GM21423 (cell line): ENCODE results near the gene CYP26B1.
"Not testable (repeated sequence)": the region's sequence is repeated elsewhere in the genome, so short reads cannot be mapped to it uniquely, and the experiment has no call there.

ENCODE experiments used
- ATAC-seq: cut with Tn5 transposase; IDR thresholded peaks from one replicate; pipeline ENCODE4 v1.9.1; 2021; ENCODE audit warnings: mild to moderate bottlenecking, moderate library complexity; ENCODE audit not compliant: unreplicated experiment

The CYP26B1 gene

DNA sequence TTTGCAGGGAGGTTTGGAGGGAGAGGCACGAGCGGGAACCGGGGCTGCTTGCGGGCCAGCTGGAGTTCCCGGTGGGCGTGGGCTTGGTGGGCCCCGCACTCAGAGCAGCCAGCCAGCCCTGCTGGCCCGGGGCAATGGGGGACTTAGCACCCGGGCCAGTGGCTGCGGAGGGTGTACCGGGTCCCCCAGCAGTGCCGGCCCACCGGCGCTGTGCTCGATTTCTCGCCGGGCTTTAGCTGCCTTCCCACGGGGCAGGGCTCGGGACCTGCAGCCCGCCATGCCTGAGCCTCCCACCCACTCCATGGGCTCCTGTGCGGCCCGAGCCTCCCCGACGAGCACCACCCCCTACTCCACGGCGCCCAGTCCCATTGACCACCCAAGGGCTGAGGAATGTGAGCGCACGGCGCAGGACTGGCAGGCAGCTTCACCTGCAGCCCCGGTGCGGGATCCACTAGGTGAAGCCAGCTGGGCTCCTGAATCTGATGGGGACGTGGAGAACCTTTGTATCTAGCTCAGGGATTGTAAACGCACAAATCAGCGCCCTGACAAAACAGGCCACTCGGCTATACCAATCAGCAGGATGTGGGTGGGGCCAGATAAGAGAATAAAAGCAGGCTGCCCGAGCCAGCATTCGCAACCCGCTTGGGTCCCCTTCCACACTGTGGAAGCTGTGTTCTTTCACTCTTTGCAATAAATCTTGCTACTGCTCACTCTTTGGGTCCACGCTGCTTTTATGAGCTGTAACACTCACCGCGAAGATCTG is 60.6 kb downstream of the CYP26B1 start:
- not testable (repeated sequence) for ATAC-seq

DNA sequence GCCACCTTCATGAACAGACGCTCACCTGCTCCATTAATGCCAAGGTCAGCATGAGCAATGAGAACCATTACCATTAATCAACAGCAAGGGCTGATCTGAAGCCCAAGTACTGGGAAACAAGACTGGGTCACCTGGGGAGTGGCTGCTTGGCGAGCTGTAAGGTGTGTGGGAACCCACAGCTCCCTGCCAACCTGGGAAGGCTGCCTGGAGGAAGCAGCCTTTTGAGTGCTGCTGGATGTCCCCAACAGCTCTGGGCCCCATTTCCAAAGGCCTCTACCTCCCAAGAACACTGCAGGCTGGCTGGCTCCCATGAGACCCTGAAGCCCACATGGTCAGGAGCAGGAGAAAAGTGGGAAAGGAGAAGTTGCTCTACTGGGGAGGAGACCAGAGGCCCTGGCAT is 62.1 kb downstream of the CYP26B1 start:
- no peak for ATAC-seq

DNA sequence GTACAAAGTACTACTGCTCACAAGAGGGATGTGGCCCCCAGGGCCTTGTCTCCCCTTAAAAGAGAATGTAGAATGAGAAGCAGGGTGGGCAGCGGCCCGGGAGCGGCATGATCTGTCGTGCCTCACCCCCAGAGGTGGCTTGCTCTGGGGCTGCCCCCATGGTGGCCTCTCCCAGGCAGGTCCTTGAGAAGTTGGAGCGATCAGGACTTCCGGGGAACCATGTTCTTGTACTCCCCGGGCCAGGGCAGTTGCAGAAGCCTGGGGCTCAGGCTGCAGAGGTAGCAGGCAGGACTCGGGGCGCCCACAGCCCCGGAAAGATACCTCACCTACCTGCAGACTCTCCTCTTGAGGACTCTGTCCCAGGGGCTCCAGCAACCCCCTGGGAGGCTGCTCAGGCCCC is 62.6 kb downstream of the CYP26B1 start:
- ATAC-seq, result no peak

DNA sequence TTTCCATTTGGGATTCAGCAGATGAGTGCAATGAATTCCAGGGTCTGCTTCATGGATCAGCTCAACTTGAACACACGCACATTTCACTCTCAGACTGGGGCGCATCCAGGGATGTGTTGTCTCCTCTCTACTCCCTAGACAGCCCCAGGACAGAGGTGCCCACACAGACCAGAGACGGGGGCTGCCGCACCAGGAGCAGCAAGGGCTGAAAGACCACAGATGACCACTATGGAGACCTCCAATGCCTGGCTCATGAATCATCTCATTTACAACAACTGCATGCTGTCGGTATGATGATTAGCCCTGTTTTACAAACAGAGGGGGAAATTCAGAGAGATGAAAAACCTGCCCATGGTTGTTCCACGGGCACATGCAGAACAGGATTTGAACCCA is 63.1 kb downstream of the CYP26B1 start:
- no peak for ATAC-seq

DNA sequence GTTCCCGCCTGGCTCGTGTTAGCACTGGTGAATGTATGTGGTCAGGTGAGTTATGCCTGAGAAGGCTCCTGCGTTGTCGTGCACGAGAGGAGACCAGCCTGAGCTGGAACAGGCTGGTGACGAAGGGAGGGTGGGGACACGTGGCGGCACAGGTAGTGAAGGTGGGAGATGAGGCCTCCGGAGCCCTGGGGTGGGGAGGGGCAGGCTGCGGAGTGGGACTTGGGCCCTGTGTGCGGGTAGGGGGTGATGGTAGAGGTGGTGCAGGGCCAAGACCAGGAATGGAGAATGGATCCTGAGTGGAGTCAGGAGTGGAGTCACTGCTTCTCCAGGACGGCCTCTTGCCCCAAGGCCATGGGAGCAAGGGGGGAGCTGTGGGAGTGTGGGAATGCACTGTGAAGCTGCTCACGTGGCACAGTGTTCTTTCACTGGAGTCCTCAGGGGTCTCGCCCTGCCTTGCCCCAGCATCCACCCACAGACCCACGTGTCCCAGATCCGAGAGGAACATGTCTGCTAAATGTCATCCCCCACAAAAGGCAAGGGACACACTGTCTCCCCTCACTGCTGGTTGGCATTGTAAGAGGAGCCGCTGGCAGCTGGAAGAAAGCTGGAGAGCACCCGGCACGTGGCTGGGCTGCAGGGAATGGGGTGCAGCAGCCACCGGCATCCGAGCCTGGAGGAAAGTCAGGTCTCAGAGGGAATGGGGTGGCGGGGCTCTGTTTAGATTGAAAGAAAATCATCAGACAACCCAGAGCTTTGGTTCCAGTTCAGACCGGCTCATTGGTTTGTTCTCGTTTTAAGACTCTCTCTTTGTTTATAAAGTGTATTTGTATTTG is 63.7 kb downstream of the CYP26B1 start:
- no peak for ATAC-seq

DNA sequence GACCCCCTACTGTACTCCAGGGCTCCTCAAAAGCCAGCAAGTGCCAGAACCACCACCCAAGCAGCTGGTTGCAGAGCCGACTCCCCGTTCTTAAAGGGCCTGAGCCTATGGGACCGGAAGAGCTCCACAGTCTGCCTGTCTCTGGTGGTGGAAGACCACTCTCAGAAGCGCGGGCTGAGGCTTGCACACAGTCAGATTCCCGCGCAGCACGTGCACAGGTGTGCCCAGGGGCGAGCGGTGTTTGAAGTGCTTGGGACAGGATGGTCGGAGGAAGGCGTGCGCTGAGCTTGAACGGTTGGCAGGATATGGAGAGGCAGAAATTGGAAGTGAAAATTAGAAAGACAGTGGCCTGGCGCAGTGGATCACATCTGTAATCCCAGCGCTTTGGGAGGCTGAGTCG is 64.8 kb downstream of the CYP26B1 start:
- no peak for ATAC-seq

DNA sequence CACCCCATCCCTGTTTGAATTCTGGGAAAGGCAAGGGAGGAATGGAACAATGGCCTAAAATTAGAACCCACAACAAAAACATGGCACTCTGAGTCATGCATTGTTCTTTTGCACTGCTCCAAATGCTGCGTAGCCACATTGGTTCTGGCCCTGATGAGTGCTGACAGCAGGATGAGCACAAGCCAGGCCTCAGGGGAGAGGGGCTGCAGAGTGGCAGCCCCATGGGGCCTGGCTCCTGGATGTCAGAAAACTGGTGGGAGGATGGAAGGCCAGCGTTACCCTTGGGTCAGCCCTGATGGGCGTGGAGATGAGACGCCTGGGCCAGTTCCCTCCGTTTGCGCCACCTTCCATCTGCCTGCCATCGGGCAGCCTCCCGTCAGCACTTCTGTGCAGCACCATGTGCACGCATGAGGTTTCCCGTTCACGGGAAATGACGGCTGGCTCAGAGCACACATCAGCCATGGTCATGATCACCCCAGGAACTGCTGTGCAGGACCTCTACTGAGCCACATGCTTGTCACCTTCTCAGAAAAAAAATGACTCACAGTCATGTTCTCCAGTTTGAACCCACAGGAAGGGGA is 65.6 kb downstream of the CYP26B1 start:
- no peak for ATAC-seq

DNA sequence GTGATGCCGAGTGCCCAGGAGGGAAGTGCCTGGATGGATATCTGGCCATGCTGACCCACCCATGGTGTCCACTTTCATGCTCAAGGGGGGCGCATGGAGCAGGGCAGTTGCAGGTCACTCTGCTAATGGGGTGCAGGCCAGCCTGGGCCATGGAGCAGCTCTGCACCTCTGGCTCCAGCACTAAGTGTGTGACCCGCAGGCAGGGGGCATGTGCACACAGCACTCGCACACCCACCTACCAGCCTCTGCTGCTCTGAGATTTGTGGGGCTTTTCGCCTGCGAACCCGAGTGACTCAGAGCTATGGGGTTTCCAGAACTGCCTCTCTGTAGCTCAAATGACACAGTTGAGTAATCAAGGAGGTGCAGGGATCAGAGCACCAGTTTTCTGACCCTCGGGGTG is 66.2 kb downstream of the CYP26B1 start:
- ATAC-seq, result no peak

DNA sequence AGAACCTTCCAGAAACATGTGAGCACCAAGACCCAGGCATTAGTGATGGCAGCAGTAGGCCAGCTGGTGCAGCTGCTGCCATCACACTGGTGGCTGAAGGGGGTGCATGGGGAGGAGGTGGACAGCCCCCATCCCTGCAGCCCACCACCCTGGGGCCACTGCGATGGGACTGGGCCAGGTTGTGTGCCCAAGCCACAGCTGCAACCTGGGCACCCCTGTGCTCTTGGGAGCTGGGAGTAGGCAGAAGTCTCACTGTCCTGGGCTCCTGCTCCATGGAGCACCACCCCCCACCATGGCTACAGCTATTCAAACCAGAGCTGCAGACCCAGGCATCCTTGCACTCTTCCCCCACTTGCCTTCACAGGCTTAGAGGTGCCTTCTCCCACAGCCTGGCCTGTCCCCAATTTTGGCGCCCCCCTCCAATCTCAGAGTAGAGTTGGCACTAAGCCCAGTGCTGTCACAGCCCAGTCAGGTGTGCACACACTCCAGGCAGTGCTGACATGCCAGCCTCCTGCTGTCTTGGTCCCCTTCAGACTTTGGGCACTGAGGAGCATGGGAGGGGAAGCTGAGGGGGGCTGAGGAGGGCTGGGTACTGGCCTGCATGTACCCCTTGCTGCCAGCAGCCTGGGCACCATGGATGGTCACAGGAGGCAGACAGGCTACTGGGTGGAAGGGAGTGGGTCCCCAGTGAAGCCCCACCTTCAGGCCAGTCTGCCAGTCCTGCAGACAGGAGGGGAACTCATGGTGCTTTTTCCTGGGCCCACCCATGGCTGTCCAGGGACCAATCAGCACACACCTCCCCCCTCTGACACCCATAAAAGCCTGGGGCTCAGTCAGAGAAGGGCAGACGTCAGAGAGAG is 67.1 kb downstream of the CYP26B1 start:
- ATAC-seq, result no peak
